Fibroblast of skin of abdomen (primary cell): Measurements from ENCODE around the gene DLGAP4.

ENCODE experiments used
- DNase-seq: peaks from one replicate; pipeline ENCODE4 v3.0.0-alpha.2; 2013

Gene DLGAP4

DNA sequence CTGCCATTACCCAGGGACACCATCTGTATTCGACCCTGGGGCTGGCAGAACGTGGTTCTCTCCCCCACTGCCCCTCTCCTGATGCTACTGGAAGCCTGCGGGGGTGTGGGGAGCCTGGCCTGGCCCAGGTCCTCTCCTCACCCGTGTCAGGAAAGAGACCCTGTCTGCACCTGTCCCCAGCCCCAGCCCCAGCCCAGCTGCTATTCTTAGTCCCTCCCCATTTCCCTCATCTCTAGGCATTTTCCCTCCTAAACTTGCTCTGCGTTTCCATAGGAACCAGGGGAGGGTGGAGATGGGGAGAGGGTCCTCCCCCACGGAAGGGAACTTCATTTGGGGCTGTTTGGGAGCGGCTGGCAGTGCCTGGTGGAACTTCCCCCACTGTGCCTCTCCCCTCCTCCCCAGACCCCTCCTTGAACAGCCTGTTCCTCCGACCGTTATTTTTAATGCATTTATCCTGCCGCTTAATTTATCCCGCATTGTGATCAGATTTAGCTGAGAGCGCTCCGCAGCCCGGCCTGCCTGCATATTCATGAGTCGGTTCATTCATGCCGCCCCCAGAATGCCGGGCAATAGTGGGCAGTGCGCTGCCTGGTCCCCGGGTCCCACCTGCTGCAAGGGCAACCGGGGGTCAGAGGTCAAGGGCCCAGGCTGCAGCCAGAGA, 31.8 kb upstream of the DLGAP4 start:
- DNase-seq: no peak

- DNase-seq: no peak
These were observed 31.1 kb upstream of the DLGAP4 start for GRCh38 chr20:36275011-36275410.

DNA sequence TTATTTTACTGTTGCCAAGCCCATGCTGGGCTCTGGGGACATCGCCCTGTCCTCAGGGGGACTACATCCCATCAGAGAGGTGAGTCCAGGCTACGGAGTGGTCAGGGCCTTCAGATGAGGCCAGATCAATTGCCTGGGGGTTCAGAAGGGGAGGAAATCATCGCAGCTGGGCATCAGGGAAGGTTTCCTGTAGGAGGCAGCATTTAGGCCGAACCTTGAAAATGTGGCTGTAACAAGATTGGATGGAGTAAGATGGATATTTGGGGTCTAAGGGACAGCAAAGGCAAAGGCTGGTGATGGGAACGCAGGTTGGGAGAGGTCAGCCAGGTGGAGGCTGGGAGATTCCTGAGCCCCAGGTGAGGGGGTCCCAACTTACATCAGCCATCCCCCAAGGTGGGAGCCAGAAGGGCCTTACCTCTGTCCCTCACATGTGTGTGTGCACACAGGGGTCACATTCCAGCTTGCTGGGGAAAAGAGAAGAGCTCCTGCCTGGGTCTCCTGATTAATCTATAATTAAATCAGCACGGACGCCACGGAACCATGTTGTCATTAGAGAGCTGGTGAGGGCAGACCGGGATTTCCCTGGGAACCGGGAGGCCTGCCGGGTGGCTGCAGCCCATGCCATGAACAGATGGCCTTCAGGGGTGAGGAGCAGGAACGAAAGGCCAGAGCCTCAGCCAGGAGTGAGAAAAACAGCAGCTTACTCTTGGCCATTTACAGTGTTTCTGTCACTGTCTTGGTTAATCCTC, 30.5 kb upstream of the DLGAP4 start:
- DNase-seq: no peak

GRCh38 chr20:36277546-36277945, 28.6 kb upstream of the DLGAP4 start:
- DNase-seq: no peak

GRCh38 chr20:36279362-36279761, 26.8 kb upstream of the DLGAP4 start:
- no peak for DNase-seq

DNA sequence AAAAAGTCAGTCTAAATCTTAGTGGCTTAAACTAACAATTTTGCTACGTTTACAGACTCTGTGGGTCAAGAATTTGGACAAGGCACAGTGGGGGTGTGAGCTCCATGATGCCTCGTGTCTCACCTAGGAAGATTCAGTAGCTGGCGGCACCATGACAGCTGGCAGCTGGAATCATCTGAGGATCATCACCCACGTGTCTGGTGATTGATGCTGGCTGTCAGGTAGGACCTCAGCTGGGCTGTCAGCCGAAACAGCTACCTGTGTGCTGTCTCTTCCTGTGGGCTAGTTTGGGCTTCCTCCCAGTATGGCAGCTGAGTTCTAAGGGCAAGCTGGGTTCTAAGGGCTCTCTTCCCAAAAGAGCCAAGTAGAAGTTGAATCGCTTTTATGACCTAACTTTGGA, 26.4 kb upstream of the DLGAP4 start:
- no peak for DNase-seq

- no peak for DNase-seq
These were observed 24.3 kb upstream of the DLGAP4 start for GRCh38 chr20:36281785-36282380.

- DNase-seq: no peak
These were observed 21.4 kb upstream of the DLGAP4 start for GRCh38 chr20:36284751-36285150.

- DNase-seq: no peak
These were observed 20.2 kb upstream of the DLGAP4 start for GRCh38 chr20:36285746-36286447.

- DNase-seq: no peak
These were observed 8.5 kb upstream of the DLGAP4 start for GRCh38 chr20:36297656-36298055.

GRCh38 chr20:36298061-36298460, 8.1 kb upstream of the DLGAP4 start:
- no peak for DNase-seq

DNA sequence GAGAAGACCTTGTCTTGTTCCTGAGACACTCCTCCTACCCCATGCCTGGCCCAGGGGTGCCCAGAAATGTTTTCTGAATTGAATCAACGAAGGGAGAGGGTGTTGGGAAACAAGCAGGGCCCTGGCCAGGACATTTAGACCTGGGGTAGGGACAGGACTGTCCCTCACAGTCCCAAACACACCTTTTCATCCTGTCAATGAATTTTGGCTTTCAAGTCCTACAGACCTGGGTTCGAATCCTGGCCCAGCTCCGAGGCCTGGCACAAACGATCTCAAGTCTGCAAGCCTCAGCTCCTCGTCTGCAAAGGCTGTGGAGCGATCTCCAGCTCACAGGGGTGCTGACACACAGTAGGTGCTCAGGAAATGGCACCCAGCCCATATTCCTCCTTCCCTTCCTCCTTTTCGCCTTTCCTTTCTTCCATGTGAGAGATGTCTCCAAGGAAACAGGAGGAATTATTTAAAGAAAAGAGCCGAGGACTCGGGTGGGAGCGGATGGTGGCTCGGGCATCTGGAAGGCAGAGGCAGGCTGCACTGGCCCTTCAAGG, 7.3 kb upstream of the DLGAP4 start:
- DNase-seq: no peak

DNA sequence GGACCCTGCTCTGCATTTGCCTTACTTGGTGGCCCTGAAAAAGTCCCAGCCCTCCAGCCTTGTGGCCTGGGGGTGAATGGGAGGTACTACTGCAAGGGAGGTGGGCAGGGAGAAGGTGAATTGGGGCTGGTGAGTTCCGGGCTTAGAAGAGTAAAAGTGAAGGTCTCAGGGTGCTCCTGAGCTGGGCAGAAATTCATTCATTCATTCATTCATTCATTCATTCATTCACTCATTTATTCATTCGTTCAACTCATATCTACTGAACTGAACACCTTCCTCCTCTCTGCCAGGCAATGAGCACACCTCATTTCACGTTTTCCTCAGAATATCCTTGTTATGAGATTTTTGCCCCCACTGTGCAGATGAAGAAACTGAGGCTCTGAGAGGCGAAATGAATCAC, 6.7 kb upstream of the DLGAP4 start:
- no peak for DNase-seq

DNA sequence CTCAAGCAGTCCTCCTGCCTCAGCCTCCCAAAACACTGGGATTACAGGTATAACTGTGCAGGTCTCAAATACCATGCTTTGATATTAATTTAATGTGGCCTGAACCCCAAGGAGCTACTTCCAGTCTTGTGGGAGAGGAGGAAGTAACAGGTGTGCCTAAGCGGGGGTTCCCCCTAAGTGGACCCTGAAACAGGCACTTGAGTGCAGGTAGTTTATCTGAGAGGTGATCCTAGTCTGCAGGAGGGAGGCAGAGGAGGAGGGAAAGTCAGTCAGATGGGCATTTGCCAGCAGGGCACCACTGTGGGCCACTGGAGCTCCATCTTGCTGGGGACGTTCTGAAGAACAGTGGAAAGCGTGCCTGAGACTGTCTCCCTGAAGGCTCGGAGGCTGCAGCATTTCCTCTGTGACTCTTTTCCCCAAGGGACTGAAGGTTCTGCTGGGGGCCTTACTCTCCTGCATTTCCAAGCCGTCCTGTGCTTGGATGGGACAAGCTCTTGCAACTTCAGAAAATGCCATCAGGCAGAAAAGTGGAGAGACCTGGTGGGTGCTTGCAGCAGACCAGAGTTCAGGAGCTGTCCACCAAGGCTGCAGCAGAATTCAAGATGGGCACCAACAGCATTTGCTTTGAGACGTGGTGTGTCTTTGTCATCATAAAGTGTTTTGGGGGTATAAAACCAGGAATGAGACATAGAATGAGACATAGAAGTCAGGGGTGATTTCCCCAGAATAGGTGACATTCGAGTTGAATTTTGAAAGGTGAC, 4.6 kb upstream of the DLGAP4 start:
- no peak for DNase-seq

GRCh38 chr20:36303020-36303595, 3.0 kb upstream of the DLGAP4 start:
- no peak for DNase-seq

GRCh38 chr20:36303831-36304230, 2.3 kb upstream of the DLGAP4 start:
- DNase-seq: no peak

- DNase-seq: no peak
These were observed 1.2 kb upstream of the DLGAP4 start for GRCh38 chr20:36304786-36305495.

- DNase-seq: no peak
These were observed 643 bp downstream of the DLGAP4 start for GRCh38 chr20:36306553-36307411.

DNA sequence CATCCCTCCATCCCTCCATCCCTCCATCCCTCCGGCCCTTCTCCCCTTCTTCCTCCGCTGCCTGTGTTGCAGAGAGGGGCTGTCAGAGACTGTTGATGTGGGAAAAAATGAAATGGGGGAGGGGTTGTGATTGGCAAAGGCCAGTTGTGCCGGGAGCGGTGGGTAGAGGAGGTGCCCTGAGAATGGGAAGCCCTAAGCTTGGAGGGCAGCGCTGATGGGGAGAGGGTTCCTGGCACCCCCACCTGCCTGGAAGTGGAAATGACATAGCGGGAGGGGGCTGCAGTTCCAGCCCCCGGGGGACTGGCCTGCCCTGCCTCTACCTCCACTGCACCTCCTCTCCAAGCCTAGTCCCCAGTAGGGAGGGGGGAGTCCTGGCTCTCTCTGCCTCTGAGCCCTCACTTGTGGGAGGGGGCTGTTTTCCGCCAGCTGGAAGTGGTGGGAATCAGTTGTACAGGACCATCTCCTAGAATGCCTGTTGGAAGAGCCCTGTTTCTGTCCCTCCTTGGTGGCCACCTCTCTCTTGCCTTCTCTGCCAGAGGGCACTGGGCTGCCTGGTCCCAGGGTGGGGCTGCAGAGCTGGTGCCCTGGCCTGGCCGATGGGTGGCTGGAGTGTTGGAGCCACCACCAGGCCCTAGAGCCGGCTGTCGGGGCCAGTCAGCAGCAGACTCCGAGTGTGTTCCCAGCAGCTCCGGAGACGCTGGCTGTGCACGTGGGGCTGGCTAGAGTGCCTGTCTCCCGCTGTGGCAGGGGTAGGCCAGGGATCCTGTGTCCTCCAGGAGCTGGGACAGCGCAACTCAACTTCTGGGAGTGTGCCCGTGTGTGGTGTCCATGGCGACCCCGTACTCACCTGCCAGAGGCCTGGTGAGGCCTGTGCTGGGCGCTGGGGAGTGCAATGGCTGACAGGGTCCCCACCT, 1.5 kb downstream of the DLGAP4 start:
- no peak for DNase-seq
